BJ (cell line): Measurements from ENCODE around the gene ROR2. TPM values are rescaled to one million over a fixed set of nuclear protein-coding genes. Genes with fewer than 3 reads are reported as not detected.
A peak's percentile ranks its signal among the peaks of the same experiment; 100 is the strongest.

ENCODE experiments used
- CTCF ChIA-PET: fragments of 350-600 bp; formaldehyde crosslinking; extraction: SDS; loops from one replicate; lab custom pipeline; 2021; ENCODE audit warnings: antibody characterized with exemption, inconsistent platforms; lab: Yijun Ruan, JAX
- POLR2A ChIA-PET: fragments of 300-600 bp; sonication (Branson Sonifier 250); formaldehyde crosslinking; extraction: SDS; loops from one replicate; lab custom pipeline; 2021; ENCODE audit warnings: antibody characterized with exemption; lab: Charles Lee
- DNase-seq: peaks from one replicate; pipeline ENCODE4 v3.0.0-alpha.2; 2011; ENCODE audit warnings: low read depth
- H3K27me3 ChIP-seq: 2 replicates; pipeline ENCODE4 v1.6.0; 2011; ENCODE audit warnings: low read length; ENCODE audit not compliant: control insufficient read depth, insufficient read depth
- H3K36me3 ChIP-seq: 2 replicates; pipeline ENCODE4 v1.5.1; 2011; ENCODE audit warnings: low read length; ENCODE audit not compliant: control insufficient read depth, insufficient read depth
- H3K4me3 ChIP-seq: 2 replicates; pipeline ENCODE4 v1.5.1; 2011; ENCODE audit warnings: low read depth, mild to moderate bottlenecking, control low read depth, low read length
- CTCF ChIP-seq: IDR thresholded peaks from 2 replicates; pipeline ENCODE4 v1.5.1; 2011; ENCODE audit warnings: low read depth, mild to moderate bottlenecking, control low read depth, inconsistent platforms, low read length, moderate library complexity; ENCODE audit not compliant: insufficient read depth
- polyA plus RNA-seq: library from polyadenylated mRNA; depleted of rRNA; stranded (reverse); fragments of >200 nt; gene quantifications from 2 replicates; pipeline ENCODE4 v1.2.3, GENCODE V29; 2011

Gene ROR2
- polyA plus RNA-seq, 1 experiment, result 1.1 TPM

- Histone ChIP-seq H3K27me3 (peaks cover 4% of the 10 kb centered on the region), H3K36me3 (no peaks in the 10 kb centered on the region), H3K4me3 (peak overlapping the region; percentile 10; the same call in 1 of the 2 replicates)
- ChIA-PET POLR2A (no interaction called here), CTCF (interaction anchor here (0.7 to 1.3 kb wide), 2 partner anchors 56 to 83 kb away, joined by 3 read pairs; no protein-coding TSS in a partner anchor)
- no peak for TF ChIP-seq CTCF
- peak; percentile 44 for DNase-seq
Observed at GRCh38 chr9:91817493-91818224, 132.4 kb downstream of the ROR2 start.

GRCh38 chr9:91817106-91817492, 132.9 kb downstream of the ROR2 start:
- Histone ChIP-seq H3K36me3 (no peaks in the 10 kb centered on the region), H3K27me3 (peaks cover 4% of the 10 kb centered on the region), H3K4me3 (no peak overlapping the region)
- DNase-seq, result no peak
- ChIA-PET POLR2A (no interaction called here), CTCF (interaction anchor here (1.3 kb wide), 1 partner anchor 82 kb away, joined by 3 read pairs; no protein-coding TSS in a partner anchor)
- TF ChIP-seq CTCF, result no peak

GRCh38 chr9:91816356-91816755, 133.7 kb downstream of the ROR2 start:
- ChIA-PET POLR2A (no interaction called here), CTCF (no interaction called here)
- no peaks in the 10 kb centered on the region for H3K36me3 ChIP-seq

DNA sequence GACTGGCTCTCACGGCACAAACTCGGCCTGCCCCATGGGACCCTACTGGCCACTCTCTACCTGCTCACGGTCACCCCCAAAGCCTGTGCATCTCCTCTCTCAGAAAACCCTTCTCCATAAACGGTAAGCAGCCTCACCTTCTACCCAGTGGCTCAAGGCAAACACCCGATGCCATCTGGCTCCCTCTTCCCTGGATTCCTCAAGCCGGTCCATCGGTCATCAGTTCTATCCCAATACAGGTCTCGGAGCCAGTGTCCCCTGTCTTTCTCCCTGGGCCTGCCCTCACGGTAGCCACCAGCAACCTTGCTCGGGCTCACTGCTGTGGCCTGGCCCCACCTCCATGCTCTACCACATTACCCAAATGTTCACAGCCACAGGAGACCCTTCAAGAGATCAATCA, 134.1 kb downstream of the ROR2 start:
- ChIA-PET CTCF (no interaction called here), POLR2A (no interaction called here)
- H3K36me3 ChIP-seq, result no peaks in the 10 kb centered on the region
- H3K4me3 ChIP-seq, result no peak overlapping the region
- H3K27me3 ChIP-seq, result peaks cover 3% of the 10 kb centered on the region
- no peak for TF ChIP-seq CTCF
- DNase-seq, result no peak

More at GRCh38 chr9:91816356-91816755, 133.7 kb downstream of the ROR2 start:
- TF ChIP-seq CTCF, result no peak
- H3K4me3 ChIP-seq, result no peak overlapping the region
- no peak for DNase-seq
- peaks cover 3% of the 10 kb centered on the region for H3K27me3 ChIP-seq

DNA sequence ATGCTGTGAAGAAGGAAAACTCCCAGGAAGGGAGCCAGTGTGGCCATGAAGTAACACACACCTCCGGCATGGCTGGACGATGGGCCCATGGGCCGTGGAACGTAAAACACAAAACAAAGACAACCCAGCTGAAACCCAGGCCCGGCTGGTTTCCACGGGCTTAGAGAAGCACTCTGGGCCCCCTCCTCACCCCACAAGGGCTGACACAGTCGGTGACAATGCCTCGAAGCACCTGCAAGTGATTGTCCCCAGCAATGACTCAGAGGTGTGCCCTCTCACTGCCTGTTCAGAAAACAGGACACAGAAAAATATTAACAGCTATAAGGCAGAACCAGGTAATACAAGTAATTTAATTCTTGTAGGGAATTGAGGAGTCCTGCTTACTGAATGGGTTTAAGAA, 135.3 kb downstream of the ROR2 start:
- ChIA-PET POLR2A (no interaction called here), CTCF (no interaction called here)
- H3K4me3 ChIP-seq, result no peak overlapping the region
- peaks cover 3% of the 10 kb centered on the region for H3K27me3 ChIP-seq
- DNase-seq, result no peak
- H3K36me3 ChIP-seq, result no peaks in the 10 kb centered on the region
- TF ChIP-seq CTCF, result no peak
